Measurements from ENCODE around the gene PCNT. TPM values are rescaled to one million over a fixed set of nuclear protein-coding genes. Genes with fewer than 3 reads are reported as not detected.

The PCNT gene
- total and polyA plus RNA-seq, 9 of the 15 experiments (the other 6 are each of a cell fraction or from before 2014, with no cell fraction given), result 9.1 to 53.5 (median 31.3) TPM

DNA sequence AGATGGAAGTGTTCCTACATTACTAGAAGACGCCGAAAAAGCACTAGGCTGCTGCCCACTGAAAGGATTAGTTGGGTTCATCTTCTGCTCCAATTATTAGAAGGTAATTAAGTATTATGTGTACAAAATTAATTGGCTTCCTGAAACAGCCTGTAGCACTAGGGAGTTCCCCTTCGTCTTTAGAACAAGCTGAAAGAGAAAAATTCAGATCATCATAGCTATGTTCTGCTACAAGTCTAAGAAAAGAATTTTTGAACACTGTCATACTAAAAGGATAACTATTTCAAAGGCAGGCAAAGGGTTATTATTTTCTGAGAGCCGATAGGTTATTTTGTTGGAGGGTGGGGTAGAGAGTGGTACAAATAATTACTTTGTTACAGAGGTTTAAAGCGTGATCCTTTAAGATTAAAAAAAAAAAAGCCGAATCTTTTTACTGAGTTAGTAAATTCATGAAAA, 38.7 kb upstream of the PCNT start, which contains the start of gene MCM3AP:
Gene MCM3AP, minus strand, starts transcription at position 406 of the 456 bp plus-strand sequence. Its CDS starts 325 bp downstream, at position 81.
- Histone ChIP-seq H3K4me2 (ENCODE audit: insufficient read depth, low read length) (peak within 1 kb of the TSS; percentile 93), H3K27me3 (ENCODE audit: control insufficient read depth in 2 of 2, insufficient read depth in 2 of 2, low read length in 2 of 2) (no peaks in the 10 kb centered on the region), H3K27ac (ENCODE audit: extremely low read depth, low read depth, low read length) (peak within 1 kb of the TSS; percentile 94), H3K4me3 (peak within 1 kb of the TSS; percentile 74), H3K9ac (ENCODE audit: insufficient read depth in 1 of 2, low read depth in 2 of 2, low read length in 2 of 2) (peak within 1 kb of the TSS; percentile 94 to 97), H3K79me2 (ENCODE audit: control insufficient read depth, insufficient read depth, low read length) (peaks cover 67% of the 10 kb centered on the region), H3K9me1 (ENCODE audit: control insufficient read depth, insufficient read depth, low read length) (peaks cover 3% of the 10 kb centered on the region), H2AFZ (ENCODE audit: low read depth, low read length) (peak within 1 kb of the TSS; percentile 86), H3K36me3 (ENCODE audit: control insufficient read depth, insufficient read depth, low read length) (peaks cover 47% of the 10 kb centered on the region), H3K4me1 (replicated peaks in 1 of 2; ENCODE audit: control insufficient read depth in 2 of 2, insufficient read depth in 2 of 2, low read length in 2 of 2) (peaks cover 18 to 23% of the 10 kb centered on the region in 2 experiments), H3K9me3 (replicated peaks; ENCODE audit: control insufficient read depth, insufficient read depth, low read depth, low read length) (peaks cover 11% of the 10 kb centered on the region; the same call in 1 of the 2 replicates), H4K20me1 (replicated peaks; ENCODE audit: control insufficient read depth, insufficient read depth, low read length) (0 out of 2 replicates have a peak, but pooled peaks cover 2% of the 10 kb centered on the region)
- FAIRE-seq, result no peak
- DNase-seq (ENCODE audit: extremely low read depth in 1 of 4, low spot score in 3 of 4), result no peak
- POLR2A ChIA-PET, result interaction anchor here (0.8 to 2.5 kb wide), 8 partner anchors 10 to 40 kb away, joined by 3 to 6 read pairs (median 3); no protein-coding TSS in a partner anchor
- no peak for ATAC-seq
- intact Hi-C loops (cut with micrococcal nuclease) (loop anchor here (5.0 to 10.0 kb wide), 2 partner anchors 140 to 172 kb away; partner anchors contain the start of gene DIP2A), in situ Hi-C loops (cut with MboI) (no loop called here)
- TF ChIP-seq MBD1 (CRISPR knock-in tag; IDR thresholded peaks at IDR 0.05), result 0 out of 2 replicates have a peak, but pooled peaks have one; percentile 6
- TF ChIP-seq RBM25 (IDR thresholded peaks at IDR 0.05; ENCODE audit: low read depth, low read length, severe bottlenecking), result no peak
- TF ChIP-seq ZNF780A (CRISPR knock-in tag; IDR thresholded peaks at IDR 0.05), result no peak
- peak; percentile 71; the same call in 1 of the 2 replicates for TF ChIP-seq THRAP3 (IDR thresholded peaks at IDR 0.05; ENCODE audit: borderline replicate concordance)
- TF ChIP-seq KLF10 (CRISPR knock-in tag; IDR thresholded peaks at IDR 0.05), result no peak
- TF ChIP-seq CSDE1 (IDR thresholded peaks at IDR 0.05), result 0 out of 4 replicates have a peak, but pooled peaks of 1 of the 2 experiments have one; percentile 7
- peak in 1 of 2 experiments; percentile 37 for TF ChIP-seq AFF1 (IDR thresholded peaks at IDR 0.05; ENCODE audit: low read depth in 1 of 2, partially characterized antibody in 2 of 2)
- no TSS peak for BruUV-seq (replicated peaks)
- CTCF ChIA-PET (ENCODE audit: low intra/inter-chr PET ratio), result interaction anchor here (1.6 kb wide), 1 partner anchor 138 kb away, joined by 9 read pairs; no protein-coding TSS in a partner anchor
- WGBS (ENCODE audit: insufficient coverage, low coverage, missing lambda C conversion rate), result 28% methylated on average over 6 of the region's 6 CpGs
